T-helper 1 cell (primary cell): Measurements from ENCODE around the gene ATXN1.
"Not testable (repeated sequence)": the region's sequence is repeated elsewhere in the genome, so short reads cannot be mapped to it uniquely, and the experiment has no call there.

ENCODE experiments used
- DNase-seq, 5 donors: peaks; one replicate each; pipeline ENCODE4 v3.0.0-alpha.2; 2012 to 2020

Gene ATXN1

GRCh38 chr6:16402581-16402900 lies 358.7 kb downstream of the ATXN1 start:
- DNase-seq: no peak

DNA sequence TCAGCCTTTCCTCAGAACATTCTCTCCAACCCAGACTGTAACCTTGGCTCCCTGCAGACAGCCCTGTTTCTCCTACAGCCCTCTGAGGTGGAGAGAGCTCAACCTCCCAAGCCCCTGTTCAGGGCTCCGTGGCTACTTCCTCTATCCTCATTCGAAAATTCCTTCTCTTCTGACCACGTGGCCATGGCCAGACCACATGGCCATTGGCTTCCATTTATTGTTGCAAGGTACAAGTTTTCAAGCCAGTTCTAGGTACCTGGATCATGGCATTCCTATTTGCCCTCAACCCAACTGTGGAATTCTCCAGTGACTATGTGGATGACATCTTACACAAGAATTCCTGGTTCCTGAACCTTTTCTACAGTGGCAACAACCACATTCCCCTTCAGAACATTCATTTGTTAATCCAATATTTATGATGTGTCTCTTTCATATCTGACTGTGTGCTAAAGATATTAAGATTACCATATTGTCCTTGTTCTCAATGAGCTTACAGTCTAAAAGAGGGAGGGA lies 361.0 kb downstream of the ATXN1 start:
- DNase-seq: no peak

GRCh38 chr6:16399695-16400094 lies 361.6 kb downstream of the ATXN1 start:
- no peak for DNase-seq

- no peak for DNase-seq
Measured at GRCh38 chr6:16399158-16399557, 362.1 kb downstream of the ATXN1 start.

DNA sequence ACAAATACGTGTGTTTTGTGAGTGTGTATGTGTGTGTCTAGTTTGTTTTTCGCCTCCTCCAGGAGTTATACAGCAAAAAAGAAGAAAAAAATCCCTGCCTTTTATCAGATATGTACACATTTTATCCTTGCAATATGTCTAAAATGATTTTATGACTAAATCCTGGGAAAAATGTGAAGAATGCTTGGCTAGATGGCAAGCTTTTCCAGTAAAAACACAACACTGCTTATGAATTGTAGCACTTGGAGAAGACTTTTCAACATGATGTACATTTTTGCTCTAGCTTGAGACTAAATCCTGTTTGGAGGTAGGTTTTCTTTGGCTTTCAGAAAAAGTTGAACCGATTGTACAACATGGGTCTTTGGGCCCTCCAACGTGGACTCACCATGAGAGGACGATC lies 362.7 kb downstream of the ATXN1 start:
- no peak for DNase-seq

- DNase-seq: peak in 1 of 5 donors; percentile 27
Measured at GRCh38 chr6:16397623-16398022, 363.6 kb downstream of the ATXN1 start.

- peak in 1 of 5 donors; percentile 35 for DNase-seq
Measured at GRCh38 chr6:16396497-16397319, 364.6 kb downstream of the ATXN1 start.

DNA sequence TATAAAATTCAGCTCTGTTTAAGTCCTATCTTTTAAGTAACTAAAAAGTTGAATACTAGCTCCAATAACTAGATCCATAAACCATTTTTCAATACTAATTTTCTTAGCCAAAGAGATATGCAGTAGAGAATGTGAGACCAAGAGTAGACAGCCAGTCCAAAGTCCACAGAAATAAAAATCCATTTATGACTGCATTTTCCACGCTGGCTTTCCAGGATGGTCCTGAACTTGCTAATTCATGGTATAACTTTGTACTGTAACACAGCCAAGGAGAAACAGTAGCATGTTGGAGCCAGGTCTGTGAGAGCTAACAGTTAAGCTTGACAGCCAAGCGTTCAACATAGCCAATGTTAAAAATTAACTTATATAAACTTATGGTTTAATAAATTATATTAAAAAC lies 366.6 kb downstream of the ATXN1 start:
- DNase-seq: no peak

DNA sequence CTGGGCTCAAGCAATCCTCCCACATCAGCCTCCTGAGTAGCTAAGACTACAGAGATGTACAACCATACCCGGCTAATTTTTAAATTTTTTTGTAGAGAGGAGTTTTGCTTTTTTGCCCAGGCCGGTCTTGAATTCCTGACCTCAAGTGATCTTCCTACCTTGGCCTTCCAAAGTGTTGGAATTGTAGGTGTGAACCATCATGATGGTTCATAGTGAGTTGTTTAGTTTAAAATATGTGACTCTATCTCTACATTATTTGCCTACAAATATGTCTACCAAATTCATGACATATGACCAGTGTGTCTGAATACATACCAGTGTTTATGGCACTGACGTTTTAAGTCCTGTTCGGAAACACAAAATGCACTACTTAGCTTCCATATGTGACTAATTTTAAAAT lies 367.9 kb downstream of the ATXN1 start:
- DNase-seq: no peak

GRCh38 chr6:16392010-16392409 lies 369.2 kb downstream of the ATXN1 start:
- no peak for DNase-seq

DNA sequence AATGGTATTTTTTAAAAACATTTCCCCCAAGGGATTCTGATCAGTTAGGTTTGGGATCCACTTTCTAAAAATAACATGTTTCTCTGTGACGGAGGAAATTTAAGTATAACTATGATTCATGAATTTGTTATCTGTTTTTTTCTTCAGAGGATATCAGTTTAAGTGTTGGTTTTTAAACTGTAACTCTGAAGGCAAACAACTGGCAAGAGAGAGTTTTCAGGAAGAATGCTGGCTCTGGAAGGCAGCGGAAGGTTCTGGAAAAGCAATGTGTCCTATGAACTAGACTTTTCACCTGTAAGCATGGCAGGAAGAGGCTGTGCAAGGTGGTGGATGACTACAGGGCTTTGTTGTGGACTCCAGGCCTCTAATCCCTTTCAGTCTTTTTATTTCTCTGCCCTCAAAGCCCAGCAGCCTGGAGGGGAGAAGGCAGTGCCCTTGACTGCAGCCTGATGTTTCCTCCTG lies 369.8 kb downstream of the ATXN1 start:
- DNase-seq: no peak

DNA sequence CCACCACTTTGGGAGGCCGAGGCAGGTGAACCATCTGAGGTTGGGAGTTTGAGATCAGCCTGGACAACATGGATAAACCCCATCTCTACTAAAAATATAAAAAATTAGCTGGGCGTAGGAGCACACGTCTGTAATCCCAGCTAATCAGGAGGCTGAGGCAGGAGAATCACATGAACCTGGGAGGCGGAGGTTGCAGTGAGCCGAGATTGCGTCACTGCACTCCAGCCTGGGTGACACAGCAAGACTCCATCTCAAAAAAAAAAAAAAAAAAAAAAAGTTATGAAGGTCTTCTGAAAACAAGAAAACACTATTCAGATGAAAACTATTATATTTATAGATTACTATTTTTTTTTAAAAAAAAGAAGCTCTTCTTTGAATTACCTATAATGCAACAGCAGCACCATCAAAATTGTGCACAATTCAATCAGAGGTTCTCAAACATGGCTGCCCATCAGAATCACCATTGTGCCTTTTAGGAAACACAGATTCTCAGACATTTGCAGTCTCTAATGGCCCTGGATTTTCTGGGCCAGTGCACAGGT lies 370.3 kb downstream of the ATXN1 start:
- DNase-seq: not testable (repeated sequence)

- no peak for DNase-seq
Measured at GRCh38 chr6:16389642-16390041, 371.6 kb downstream of the ATXN1 start.

GRCh38 chr6:16388488-16388887 lies 372.8 kb downstream of the ATXN1 start:
- DNase-seq: no peak

- no peak for DNase-seq
Measured at GRCh38 chr6:16386057-16386456, 375.2 kb downstream of the ATXN1 start.

DNA sequence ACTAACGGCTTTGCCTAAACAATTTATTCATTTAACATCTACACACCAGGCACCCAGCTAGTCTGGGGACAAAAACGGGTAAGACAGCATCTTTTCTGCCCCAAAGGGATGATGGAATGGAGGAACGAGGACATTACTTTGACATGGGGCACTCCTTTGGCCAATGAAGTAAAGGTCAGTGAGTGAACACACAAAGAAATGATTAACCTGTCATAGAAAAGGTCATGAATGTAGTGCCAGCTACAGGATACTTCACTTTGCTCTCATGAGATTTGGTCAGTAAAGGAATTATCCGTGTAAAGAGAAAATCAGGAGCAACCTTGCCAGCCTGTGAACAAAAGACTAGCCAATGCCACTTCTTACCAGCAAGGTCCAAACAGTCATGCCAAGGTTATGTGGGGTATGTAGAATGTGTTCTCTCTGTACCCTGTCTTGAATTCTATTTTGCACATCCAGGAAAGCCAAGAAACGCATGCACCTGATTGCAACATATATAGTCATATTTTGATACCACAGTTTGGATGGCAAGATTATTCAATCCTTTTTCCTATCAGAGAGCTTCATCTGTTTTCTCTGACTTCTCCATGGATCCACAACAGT lies 377.6 kb downstream of the ATXN1 start:
- DNase-seq: no peak

DNA sequence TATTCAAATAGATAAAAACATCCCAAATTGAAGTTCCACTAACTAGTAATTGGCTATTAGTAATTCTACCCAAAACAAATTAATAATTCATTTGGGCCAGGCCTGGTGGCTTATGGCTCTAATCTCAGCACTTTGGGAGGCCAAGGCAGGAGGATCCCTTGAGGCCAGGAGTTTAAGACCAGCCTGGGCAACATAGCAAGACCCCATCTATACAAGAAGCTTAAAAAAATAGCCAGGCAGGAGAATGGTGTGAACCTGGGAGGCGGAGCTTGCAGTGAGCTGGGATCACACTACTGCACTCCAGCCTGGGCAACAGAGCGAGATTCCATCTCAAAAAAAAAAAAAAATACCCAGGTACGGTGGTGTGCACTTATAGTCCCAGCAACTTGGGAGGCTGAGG lies 379.3 kb downstream of the ATXN1 start:
- DNase-seq: not testable (repeated sequence)

- peak in 1 of 5 donors; percentile 8 for DNase-seq
Measured at GRCh38 chr6:16380220-16380809, 380.9 kb downstream of the ATXN1 start.

DNA sequence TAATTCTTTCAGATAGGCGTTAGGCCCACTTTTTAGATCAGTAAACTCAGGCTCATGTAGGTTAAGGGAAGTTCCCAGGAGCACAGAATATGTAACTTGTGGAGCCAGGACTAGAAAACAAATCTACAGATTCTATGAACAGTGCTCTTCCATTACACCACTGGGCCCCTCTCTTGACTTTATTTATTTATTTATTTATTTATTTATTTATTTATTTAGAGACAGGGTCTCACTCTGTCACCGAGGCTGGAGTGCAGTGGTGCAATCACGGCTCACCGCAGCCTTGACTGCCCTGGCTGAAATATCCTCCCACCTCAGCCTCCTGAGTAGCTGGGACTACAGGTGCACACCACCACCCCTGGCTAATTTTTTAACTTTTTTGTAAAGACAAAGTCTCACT lies 382.9 kb downstream of the ATXN1 start:
- not testable (repeated sequence) for DNase-seq

DNA sequence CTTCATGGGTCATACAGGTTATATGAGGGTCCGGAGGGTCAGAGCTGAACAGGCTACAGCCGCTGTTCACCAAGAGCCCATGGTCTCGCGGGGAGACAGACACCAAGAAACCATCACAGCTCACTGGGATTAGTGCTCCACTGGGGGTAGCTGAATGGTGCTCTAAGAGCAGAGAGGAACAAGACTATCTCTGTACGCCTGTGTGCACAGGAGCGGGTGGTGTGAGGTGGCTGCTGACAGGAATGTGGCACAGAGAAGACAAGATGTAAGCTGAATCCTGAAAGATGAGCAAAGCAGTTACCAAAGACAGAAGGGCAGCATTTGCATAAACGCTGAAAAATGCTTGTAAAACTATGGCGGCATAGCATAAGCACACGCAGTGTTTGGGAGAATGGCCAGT lies 383.8 kb downstream of the ATXN1 start:
- no peak for DNase-seq

- DNase-seq: no peak
Measured at GRCh38 chr6:16375843-16376242, 385.4 kb downstream of the ATXN1 start.

GRCh38 chr6:16375206-16375605 lies 386.1 kb downstream of the ATXN1 start:
- no peak for DNase-seq

GRCh38 chr6:16374461-16375200 lies 386.6 kb downstream of the ATXN1 start:
- DNase-seq: no peak
